Measurements from ENCODE around the gene ALOX5AP.
"Not testable (repeated sequence)": the region's sequence is repeated elsewhere in the genome, so short reads cannot be mapped to it uniquely, and the experiment has no call there.

ALOX5AP gene

DNA sequence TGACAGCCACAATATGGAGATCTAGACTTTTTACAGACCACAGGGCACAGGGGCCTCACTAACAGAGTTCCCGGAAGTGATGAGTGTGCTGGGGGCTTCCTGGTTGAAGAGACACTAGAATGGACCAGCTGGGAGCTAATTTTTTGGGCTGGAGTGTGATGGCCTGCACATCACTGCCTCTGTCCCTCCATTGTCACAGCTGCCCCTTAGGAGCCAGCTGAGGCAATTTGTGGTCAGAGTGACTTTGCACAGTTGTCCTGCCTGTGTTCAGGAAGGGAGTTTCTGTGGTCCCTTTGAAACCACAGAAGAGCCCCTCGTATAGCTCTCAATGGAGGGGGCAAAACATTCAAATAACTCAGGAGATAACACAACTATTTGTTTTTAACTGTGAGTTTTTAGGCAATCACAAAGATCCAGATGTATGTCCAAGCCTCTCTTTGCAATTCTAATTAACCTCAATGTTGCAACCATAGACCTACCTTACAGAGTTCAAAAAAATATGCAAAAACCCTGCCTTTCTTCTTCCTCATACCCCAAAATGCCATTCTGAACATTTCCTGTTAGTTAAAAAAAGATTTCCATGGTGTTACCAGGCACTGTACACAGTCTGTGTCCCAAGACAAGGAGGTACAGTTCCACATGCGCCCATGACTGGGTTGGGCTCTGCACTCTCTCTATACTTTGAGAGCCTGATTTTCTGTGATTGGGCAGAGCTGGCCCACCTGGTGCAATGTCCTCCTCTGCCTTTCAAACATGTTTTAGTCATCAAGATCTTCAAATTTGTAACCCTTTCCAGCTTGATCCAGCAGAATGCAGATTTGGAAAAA, 2.4 kb downstream of the ALOX5AP start:
- DNase-seq (ENCODE audit: low read depth in 2 of 2) = no peak

DNA sequence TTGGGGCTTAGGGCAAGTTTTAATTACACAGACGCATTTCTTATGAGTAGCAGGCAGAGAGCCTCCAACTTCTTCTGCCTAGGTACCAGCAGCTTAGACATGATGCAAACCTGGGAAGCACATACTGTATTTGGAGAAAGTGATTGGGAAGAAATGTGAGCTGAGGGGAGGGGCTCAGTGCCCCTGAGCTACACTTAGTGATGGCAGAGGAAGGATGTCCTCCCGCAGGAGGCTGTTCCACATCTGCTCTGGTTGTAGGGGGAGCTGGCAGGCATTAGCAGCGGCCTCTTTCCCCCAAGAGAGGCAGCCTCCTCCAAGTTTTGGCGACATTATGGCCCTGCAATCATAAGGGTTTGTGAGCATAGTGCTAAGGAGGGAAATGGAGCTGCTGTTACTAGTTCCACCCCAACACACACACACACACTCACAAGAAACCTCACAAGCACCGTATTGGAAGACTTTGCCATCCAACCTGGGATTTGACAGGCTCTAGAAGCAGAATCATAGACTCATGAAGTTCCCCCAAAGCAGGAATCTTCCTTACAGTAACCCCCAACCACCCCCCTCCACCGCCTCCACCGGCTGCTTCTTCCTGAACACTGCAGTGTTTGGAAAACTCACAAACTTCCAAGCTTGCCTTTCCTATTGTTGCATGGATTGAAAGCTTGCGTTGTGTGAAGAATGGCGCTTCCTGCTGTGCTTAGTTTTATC, 3.3 kb downstream of the ALOX5AP start:
- no peak for DNase-seq (ENCODE audit: low read depth in 2 of 2)

DNA sequence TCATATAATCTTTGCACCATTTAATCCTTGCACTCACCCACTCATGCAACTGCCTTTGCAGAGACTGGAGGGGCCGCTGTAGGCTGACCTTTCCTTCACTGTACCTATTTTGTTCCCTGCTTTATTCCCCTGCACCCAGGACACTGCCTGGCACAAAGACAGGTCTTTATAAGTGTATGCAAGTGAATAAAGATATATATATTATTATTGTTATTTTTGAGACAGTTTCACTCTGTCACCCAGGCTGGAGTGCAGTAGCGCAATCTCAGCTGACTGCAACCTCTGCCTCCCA, 3.8 kb downstream of the ALOX5AP start:
- no peak for DNase-seq (ENCODE audit: low read depth in 2 of 2)

DNA sequence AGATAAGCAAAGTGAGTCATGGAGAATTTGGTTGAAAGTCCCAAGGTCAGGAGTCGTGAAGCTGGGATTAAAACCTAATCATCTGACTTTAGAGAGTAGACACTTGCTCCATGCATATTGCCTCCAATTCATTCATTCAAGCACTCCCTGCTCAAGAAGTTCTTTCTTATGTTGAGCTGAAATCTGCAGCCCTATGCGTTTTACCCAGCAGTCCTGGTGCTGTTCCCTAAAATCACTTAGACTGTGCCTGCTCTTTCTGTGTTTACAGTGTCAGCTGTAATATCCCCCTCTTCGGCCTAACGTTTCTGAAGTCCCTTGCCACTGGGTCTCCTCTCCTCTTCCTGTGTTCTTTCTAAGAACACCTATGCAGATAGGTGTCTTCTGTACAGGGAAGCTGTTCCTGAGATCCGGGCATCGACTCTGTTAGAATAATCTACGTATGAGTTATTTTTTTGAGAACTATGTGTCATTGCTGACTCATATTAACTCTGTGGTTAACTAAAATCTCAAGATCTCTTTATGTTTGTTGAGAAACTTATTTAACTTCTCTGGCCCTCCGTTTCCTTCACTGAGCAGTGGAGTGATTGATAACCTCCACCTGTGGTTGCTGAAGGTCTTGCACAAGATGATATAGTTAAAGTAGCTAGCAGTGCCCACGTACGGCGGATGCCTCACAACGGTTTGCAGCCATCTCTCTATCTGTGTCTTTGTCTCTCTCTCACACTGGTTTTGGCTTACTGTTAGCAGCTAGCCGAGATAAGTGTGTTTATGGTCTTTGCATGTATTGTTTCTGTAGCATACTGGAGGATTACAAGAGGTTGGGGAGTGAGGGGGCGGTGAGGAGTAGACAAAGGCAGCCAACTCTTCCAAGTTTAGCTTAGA, 4.7 kb downstream of the ALOX5AP start:
- peak; percentile 32 to 56 for DNase-seq (ENCODE audit: low read depth in 2 of 2)

DNA sequence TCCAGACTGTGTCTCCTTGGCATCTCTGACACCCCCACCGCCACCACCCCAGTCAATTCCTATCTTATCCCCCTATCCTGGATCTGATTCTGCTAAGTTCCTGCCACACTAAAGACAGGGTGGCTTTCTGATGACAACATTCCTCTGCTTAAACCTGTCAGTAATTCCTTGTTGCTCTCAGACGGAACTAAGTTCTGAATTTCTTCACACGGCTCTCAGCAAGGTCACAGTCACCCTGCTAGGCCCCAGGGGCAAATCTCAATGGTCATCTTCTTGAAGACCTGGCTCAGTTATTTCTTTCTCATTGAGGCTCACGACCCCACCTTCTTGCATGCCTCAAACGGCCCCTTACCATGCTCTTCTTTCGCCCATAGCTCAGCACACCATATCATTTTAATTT, 7.6 kb downstream of the ALOX5AP start:
- no peak for DNase-seq (ENCODE audit: low read depth in 2 of 2)

DNA sequence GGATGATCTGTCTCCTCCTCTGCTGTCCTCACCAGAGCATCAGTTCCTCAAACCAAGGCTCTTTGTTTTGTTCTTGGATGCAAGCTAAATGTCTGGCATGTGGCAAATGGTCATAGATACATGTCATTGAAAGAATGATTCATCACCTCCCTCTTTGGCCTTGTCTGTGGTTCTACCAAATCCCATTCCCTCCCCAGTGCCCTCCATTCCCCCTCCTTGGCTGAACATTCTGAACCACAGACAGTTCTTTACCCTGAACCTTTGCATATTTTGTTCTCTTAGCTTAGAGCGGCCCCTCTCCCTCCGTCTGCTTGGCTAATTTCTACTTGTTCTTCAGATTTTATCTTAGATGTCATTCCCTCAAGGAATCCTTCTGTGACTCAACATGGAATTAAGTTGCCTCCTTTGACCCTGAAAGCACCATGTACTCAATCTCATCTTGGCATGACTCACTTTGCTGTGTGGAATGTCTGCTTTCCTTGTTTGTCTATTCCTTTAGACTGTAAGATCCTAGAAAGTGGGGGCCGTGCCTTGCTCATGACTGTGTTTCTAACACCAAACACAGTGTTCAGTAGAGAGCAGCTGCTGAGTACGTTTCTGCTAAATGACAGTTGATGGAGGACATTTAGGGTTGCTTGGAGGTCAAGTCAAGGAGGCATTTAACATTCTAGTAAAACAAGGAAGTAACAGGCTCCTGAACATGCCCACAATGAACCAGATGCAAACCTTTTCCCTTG, 8.1 kb downstream of the ALOX5AP start:
- DNase-seq (ENCODE audit: low read depth in 2 of 2) = no peak

DNA sequence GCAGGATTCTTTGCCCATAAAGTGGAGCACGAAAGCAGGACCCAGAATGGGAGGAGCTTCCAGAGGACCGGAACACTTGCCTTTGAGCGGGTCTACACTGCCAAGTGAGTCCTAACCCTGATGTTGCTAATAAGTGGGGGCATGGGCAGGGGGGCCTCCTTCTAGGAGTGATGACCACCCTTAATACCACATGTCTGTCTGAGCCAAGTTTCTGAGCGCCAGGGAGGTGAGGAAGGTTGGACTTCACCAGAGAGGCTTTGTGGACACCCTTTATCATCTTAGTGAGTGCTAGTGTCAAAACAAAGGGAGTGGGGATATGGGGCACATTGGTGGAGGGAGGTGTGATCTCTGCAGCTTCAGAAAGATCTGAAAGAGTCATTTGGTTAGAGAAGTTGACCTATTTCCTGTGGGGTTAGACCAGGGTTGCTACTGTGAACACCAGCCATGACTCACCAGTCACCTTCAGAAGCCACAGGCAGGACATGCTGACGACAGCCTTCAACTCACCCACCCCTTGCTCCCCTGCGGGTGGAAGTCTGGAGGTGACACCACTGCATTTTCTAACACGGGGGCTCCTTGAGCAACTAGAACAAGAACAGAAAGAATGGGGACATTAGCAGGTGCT, 8.8 kb downstream of the ALOX5AP start:
- peak; percentile 63 to 71 for DNase-seq (ENCODE audit: low read depth in 2 of 2)

DNA sequence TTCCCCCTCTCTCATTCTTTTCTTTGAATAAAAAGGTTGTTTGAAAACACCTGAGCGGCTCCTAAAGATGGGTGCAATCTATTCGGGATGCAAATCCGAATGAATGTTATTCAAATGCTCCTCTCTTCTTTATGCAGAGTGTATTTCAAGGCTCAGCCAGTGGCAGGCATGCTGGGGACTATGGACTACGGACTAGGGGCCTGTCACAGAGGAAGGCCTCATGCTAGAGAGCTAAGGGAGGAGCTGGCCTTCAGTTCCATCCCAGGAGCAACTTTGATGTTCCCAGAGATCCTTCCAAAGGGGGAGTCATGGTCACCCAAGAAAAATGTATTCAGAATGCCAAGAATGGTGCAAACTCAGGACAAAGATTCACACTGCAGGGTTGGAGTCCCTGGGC, 9.3 kb downstream of the ALOX5AP start:
- DNase-seq (ENCODE audit: low read depth in 2 of 2) = no peak

DNA sequence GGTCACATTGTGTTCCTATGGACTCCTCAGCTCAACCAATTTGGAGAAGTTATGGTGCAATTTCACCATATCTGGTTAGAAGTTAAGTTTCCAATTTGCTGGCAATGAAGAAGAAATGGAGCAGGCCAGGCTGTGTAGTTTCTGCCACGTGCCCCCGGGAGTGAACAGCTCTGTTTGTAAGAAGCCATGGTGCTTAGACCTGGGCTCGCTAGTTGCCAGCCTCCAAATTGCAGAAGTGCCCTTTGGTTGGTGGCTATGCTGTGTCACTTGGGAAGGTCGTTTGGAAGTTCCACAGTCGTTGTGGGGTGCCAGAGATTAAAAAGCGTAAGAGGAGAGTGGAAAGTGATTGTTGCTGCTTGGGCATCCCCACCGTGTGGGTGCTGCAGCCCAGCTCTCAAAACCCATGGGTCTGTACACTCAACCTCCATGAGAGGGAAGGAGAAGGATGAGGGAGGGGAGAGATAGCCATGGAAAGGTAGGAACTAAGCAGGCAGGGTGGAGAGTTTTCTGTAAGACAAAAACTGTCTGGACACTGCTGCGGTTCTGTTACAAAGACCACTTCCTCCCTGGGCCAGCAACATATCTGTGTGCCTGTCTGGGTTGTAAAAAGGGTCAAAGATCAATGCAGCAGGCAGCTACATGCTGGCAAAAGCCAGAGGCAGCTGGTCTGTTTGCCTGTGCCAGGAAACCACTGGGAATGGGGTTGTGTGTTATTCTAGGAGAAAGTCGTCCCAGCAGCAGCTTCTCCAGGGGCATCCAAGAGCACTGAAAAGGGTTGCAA, 10.8 kb downstream of the ALOX5AP start:
- no peak for DNase-seq (ENCODE audit: low read depth in 2 of 2)

DNA sequence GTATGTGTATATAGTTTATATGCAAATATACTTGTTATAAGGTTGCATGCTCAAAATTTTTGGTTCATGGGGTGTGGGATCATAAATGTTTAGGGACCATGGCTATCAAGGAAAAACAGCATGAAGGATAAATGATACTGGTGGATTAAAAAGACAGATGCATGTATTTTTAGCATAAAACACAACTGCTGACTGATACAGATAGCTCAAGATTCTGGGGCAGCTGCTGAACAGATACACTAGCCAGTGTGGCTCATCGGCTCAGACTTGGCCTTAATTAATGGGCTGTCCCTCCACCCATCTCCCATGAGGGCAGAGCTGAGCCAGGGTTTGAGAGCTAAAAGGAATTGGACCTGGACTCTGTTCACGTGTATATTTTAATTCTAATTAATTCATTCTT, 11.4 kb downstream of the ALOX5AP start:
- no peak for DNase-seq (ENCODE audit: low read depth in 2 of 2)

DNA sequence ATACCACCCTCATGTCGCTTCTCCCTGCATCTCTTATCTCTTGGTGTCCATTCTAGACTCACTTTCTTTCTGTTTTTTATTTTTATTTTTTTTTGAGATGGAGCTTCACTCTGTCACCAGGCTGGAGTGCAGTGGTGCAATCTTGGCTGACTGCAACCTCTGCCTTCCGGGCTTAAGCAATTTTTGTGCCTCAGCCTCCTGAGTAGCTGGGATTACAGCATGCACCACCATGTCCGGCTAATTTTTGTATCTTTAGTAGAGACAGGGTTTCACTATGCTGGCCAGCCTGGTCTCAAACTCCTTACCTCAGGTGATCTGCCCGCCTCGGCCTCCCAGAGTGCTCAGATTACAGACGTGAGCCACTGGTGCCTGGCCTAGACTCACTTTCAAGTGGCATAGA, 12.5 kb downstream of the ALOX5AP start:
- not testable (repeated sequence) for DNase-seq (ENCODE audit: low read depth in 2 of 2)

DNA sequence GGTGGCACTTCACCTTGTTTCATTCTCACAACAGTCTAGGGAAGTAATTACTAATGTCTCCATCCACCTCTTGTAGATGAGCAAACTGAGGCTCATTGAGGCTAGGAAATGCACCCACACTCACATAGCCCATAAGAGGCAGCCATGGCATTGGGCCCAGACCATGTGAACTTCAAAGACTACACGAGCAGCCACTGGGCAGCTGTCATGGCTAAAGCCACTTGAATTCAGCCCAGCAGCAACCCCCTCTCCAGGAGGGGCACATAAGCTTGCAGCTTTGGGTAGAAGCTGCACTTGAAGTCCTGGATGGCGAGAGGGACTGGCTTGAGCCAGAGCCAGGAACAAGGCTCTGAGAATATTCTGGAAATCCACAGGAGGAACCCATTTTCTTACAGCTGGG, 13.4 kb downstream of the ALOX5AP start:
- no peak for DNase-seq (ENCODE audit: low read depth in 2 of 2)

DNA sequence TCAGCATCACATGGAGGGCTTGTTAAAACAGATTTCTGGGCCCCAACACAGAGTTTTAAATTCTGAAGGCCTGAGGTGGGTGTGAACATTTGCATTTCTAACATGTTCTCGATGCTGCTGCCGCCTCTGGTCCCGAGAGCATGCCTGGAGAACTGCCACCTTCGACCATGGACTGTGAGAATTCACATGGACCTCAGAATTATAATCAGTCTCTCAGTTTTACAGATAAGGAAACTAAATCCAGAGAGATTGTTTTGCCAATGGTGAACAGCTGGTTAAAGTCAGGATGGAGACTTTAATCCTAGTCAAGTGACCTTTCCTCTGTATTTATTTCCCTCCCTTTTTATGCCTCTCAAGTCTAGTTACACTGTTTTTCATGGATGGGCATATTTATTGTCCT, 14.7 kb downstream of the ALOX5AP start:
- no peak for DNase-seq (ENCODE audit: low read depth in 2 of 2)

DNA sequence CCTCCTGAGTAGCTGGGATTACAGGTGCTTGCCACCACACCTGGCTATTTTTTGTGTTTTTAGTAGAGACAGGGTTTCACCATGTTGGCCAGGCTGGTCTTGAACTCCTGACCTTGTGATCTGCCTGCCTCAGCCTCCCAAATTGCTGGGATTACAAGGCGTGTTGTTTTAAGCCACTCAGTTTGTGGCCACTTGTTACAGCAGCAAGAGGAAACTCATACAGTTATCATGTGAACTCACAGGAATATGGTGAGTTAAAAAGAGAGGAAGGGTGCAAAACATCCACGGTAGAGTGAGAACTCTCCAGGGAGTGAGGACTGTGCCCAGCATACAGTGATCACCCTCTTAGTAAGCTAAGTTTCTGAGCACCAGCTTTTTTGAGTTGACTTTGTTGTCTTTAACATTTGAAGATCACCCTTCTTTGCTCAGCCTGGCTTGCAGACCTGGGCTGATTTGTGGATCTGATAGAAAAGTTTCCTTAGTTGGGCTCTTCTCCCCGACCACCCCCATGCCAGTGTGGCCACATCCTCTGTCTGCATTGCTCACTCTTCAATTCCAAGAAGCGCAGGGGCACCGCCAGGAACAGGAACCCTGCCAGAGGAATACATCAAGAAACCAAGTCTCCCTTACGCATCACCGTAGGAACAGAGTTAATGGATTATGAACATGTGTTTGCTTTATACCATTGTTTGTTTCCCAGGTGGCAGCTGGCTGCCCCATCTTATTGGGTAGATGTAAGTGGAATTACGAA, 16.0 kb downstream of the ALOX5AP start:
- no peak for DNase-seq (ENCODE audit: low read depth in 2 of 2)

DNA sequence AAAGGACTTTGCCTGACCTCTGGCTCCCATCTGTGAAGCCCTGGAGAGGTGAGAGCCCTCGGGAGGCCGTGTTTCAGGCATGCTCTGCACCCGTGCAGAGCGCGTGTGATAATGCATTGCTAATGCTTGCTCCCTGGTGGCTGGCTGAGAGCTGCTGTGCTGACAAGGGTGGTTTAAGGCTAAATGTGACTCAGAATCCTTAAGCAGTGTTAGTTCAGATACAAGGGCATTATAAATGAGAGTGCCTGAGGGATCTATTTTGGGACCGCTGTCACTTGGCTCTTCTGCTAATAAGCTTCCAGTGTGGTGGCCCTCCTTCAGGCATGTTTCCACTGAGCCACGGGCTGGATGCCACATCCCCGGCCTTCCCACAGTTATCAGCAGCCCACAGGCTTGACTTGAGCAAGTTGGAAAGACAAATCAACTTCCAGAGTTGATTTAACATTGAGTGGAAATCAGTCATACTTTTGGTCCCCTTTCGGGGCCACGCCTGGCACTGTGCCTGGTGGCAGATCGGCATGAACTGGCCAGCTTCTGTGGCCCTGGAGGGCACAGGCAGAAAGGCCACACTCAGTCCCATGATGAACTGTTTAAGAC, 17.0 kb downstream of the ALOX5AP start:
- no peak for DNase-seq (ENCODE audit: low read depth in 2 of 2)

DNA sequence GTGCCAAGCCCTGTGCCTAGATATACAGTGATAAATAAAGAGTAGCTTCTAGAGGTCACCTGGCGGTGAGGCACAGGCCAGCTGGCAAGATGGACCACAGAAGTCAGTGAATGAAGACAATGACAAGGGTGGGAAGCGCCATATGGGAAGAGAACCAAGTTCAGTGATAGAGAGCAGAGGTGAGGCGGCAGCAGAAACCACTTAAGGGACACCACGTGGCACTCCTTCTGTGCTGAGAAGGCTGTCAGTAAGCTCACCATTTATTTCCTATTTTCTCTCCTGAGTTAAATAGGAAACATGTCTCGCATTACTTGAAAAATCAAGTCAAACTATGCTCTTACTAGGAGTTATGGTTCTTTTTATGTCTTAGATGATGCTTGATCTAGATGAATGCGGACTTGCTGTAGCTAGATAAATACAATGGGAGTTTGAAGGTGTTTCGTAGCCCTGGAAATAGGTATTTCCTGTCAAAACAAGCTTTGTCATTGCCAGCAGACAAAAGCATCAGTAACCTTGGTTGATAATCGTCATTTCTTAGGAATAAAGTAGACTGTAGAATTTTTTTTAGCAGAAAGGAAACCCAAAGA, 17.8 kb downstream of the ALOX5AP start:
- no peak for DNase-seq (ENCODE audit: low read depth in 2 of 2)

DNA sequence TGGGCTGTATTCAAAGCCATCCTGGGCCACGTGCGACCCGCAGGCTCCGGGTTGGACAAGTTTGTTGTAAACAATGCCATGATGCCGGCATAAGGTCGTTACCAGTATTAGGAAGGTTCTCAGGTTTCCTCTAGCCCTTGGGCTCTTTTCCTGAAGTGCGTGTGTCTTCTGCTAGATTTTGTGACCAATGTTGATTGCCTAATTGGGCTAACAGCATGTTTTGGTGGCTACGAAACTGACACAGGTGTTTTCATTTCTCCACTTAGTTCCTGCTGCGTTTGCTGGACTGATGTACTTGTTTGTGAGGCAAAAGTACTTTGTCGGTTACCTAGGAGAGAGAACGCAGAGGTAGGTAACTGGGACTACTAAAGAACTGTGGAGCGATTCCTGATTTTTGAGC, 20.3 kb downstream of the ALOX5AP start:
- no peak for DNase-seq (ENCODE audit: low read depth in 2 of 2)

DNA sequence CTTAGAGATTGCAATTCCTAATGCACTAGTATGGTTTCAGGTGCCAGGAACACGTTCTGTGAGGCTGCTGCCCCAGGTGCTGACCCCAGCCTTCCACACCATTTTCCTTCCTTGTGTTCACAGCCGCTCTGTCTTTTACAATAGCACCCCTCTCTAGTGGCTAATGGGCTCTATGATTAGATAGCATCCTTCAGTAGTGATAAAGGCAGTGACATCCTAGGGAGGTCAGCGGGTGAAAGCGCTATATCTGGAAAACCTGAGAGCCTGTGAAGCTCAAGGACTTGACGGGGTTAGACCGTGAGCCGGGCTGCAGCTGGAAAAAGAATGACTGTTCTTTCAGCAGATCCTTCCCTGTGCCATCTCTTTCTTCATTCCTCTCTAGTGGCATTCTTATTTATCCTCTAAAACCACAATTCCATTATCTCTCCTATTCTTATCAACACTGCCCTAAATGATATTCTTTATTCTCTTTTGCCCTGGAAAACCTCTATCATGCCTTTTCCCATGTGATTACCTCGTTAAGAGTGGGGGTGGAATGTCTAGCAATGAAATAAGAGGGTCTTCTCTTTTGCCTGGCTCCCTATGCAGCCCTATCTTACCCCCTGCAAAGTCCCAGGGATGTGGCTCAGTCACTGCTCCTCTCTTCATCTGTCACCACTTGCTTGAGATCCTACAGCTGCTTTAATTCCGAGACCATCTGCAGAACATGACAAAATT, 21.8 kb downstream of the ALOX5AP start:
- no peak for DNase-seq (ENCODE audit: low read depth in 2 of 2)
